BE2C (cell line): ENCODE measurements around the gene GBP3.
"Not testable (repeated sequence)": the region's sequence is repeated elsewhere in the genome, so short reads cannot be mapped to it uniquely, and the experiment has no call there.

ENCODE experiments used
- DNase-seq: peaks from one replicate; pipeline ENCODE4 v3.0.0-alpha.2; 2020
- H3K27me3 ChIP-seq: fragments of 250-450 bp; sonication (Bioruptor Pico); 2 replicates; pipeline ENCODE4 v1.5.1; 2020; ENCODE audit warnings: mild to moderate bottlenecking
- H3K36me3 ChIP-seq: fragments of 250-450 bp; sonication (Bioruptor Pico); 2 replicates; pipeline ENCODE4 v1.5.1; 2020; ENCODE audit warnings: mild to moderate bottlenecking
- H3K4me1 ChIP-seq: fragments of 250-450 bp; sonication (Bioruptor Pico); 2 replicates; pipeline ENCODE4 v1.5.1; 2020
- H3K4me3 ChIP-seq: 2 replicates; pipeline ENCODE4 v1.5.1; 2011; ENCODE audit warnings: low read depth, low read length
- H3K9me3 ChIP-seq: fragments of 250-450 bp; sonication (Bioruptor Pico); 2 replicates; pipeline ENCODE4 v1.5.1; 2020
- TF ChIP-seq, protein P1 (sequence below): IDR thresholded peaks from 2 replicates; pipeline ENCODE4 v1.5.1; 2012; ENCODE audit warnings: mild to moderate bottlenecking, low read depth, low read length

GBP3 gene

DNA sequence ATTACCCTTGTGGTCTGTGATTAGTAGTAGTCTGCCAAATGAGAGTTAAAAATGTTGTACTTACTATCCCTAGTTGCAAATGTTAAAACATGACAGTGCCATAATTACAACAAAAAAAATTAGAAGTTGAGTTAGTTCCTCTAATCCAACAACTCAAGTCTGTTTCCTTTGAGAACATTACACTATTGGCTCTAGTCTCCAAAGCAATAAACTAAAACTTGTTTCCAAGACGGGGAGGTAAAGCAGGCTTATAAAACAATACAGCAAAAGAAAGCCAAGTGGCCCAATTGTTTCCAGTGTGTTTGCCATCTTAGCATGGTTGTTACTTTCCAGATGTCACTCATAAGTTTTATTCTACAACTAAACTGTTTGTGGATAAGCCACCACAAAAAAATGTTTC lies 41.8 kb downstream of the GBP3 start:
- H3K36me3 ChIP-seq = peaks cover 4% of the 10 kb centered on the region; the same call in 1 of the 2 replicates
- no peaks in the 10 kb centered on the region for H3K9me3 ChIP-seq
- no peaks in the 10 kb centered on the region; the same call in 1 of the 2 replicates for H3K4me1 ChIP-seq
- TF ChIP-seq, protein P1, sequence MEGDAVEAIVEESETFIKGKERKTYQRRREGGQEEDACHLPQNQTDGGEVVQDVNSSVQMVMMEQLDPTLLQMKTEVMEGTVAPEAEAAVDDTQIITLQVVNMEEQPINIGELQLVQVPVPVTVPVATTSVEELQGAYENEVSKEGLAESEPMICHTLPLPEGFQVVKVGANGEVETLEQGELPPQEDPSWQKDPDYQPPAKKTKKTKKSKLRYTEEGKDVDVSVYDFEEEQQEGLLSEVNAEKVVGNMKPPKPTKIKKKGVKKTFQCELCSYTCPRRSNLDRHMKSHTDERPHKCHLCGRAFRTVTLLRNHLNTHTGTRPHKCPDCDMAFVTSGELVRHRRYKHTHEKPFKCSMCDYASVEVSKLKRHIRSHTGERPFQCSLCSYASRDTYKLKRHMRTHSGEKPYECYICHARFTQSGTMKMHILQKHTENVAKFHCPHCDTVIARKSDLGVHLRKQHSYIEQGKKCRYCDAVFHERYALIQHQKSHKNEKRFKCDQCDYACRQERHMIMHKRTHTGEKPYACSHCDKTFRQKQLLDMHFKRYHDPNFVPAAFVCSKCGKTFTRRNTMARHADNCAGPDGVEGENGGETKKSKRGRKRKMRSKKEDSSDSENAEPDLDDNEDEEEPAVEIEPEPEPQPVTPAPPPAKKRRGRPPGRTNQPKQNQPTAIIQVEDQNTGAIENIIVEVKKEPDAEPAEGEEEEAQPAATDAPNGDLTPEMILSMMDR = no peak
- H3K27me3 ChIP-seq = no peaks in the 10 kb centered on the region
- no peak overlapping the region for H3K4me3 ChIP-seq
- no peak for DNase-seq

DNA sequence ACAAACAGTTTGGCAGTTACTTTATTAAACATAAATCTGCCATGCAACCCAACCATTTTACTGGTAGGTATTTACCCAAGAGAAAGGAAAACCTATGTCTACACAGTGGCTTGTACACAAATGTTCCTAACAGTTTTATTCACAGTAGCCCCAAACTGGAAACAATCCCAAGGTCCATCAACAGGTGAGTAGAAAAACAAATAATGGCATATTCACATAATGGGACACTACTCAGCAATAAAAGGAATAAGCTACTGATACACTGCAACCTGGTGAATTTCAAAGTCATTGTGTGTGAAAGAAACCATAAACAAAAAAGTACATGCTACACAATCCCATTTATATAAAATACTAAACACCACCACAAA lies 42.9 kb downstream of the GBP3 start:
- H3K36me3 ChIP-seq = peaks cover 4% of the 10 kb centered on the region; the same call in 1 of the 2 replicates
- no peak overlapping the region for H3K4me3 ChIP-seq
- no peak for DNase-seq
- H3K27me3 ChIP-seq = no peaks in the 10 kb centered on the region
- H3K9me3 ChIP-seq = no peaks in the 10 kb centered on the region
- no peaks in the 10 kb centered on the region; the same call in 1 of the 2 replicates for H3K4me1 ChIP-seq
- TF ChIP-seq, protein P1 = no peak

DNA sequence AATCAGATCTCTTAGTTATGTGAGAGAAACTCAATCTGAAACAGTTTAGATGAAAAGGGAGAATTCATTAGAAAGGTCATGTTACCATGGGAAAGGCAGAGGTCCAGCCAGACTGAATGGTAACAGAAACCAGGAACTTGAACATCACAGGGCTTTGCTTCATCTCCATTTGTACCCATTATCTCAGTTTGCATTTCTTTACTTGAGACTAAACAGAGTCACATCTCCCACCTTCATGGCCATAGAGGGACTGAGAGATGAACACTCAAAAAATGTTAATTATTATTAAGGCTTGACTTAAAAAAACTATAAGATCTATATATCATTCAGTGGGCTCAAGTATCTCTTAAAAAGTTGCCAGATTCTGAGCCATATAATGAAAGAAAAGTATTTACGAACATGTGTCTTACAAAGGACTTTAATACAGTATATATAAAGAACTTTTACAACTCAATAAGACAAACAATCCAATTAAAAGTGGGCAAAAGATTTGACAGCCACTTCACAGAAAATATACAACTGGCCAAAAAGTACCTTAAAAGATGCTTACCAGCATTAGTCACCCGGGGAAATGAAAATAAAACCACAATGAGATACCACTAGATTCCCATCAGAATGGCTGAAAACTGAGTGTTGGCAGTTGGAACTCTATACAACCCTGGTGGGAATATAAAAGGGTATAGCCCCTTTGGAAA lies 43.5 kb downstream of the GBP3 start:
- peaks cover 4% of the 10 kb centered on the region; the same call in 1 of the 2 replicates for H3K36me3 ChIP-seq
- TF ChIP-seq, protein P1 = no peak
- no peaks in the 10 kb centered on the region for H3K4me1 ChIP-seq
- no peak overlapping the region for H3K4me3 ChIP-seq
- no peaks in the 10 kb centered on the region for H3K27me3 ChIP-seq
- no peak for DNase-seq
- H3K9me3 ChIP-seq = no peaks in the 10 kb centered on the region

GRCh38 chr1:88976235-88976634 lies 46.4 kb downstream of the GBP3 start:
- H3K4me1 ChIP-seq = no peaks in the 10 kb centered on the region
- TF ChIP-seq, protein P1 = no peak
- no peak for DNase-seq
- no peaks in the 10 kb centered on the region for H3K36me3 ChIP-seq
- no peaks in the 10 kb centered on the region for H3K9me3 ChIP-seq
- no peaks in the 10 kb centered on the region for H3K27me3 ChIP-seq
- H3K4me3 ChIP-seq = no peak overlapping the region

DNA sequence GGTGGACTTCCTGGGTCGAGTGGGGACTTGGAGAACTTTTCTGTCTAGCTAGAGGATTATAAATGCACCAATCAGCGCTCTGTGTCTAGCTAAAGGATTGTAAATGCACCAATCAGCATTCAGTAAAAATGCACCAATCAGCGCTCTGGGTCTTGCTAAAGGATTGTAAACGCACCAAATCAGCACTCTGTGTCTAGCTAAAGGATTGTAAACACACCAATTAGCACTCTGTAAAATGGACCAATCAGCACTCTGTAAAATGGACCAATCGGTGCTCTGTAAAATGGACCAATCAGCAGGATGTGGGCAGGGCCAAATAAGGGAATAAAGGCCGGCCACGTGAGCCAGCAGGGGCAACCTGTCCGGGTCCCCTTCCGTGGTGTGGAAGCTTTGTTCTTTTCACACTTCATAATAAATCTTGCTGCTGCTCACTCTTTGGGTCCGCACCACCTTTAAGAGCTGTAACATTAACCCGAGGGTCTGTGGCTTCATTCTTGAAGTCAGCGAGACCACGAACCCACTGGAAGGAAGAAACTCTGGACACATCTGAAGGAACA lies 48.0 kb downstream of the GBP3 start:
- not testable (repeated sequence) for H3K4me3 ChIP-seq, H3K4me1 ChIP-seq, H3K36me3 ChIP-seq, DNase-seq, H3K9me3 ChIP-seq, H3K27me3 ChIP-seq

DNA sequence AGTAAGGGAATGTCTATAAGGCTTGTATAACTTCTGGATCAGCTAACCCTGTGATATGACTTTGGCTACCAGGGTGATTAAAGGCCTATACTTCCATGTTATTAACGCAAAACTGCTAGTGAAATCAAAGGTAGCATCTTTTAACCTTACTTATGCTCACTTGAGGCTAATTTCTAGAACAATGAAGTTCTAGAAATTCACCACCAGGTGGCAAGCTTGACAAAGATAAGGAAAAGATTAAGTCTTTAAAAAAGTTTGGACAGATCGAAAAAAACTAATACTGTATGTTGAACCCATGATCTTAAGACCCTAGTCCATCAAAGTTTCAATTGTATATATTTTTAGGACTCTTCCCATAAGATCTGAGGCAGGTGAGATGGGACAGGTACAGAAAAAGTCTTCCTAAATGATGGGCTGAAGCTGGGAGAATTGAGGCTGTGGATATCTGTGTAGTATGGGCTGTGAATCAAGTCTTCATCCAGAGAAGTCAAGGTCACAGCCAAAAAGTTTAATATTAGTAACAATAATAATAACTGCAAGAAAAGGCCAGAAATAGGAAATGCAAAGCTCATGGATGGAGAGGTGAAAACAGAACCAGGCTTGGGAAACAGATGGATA lies 49.0 kb downstream of the GBP3 start:
- Histone ChIP-seq H3K4me1 (no peaks in the 10 kb centered on the region), H3K4me3 (no peak overlapping the region), H3K36me3 (no peaks in the 10 kb centered on the region), H3K9me3 (no peaks in the 10 kb centered on the region), H3K27me3 (no peaks in the 10 kb centered on the region)
- no peak for DNase-seq
- TF ChIP-seq, protein P1 = peak; percentile 39
